NK-92 (cell line): ENCODE measurements around the gene PPP3CA.

Source experiments
- DNase-seq: peaks from one replicate; lab custom pipeline; 2025; ENCODE audit not compliant: unreplicated experiment; lab: John Stamatoyannopoulos, UW

The PPP3CA gene

GRCh38 chr4:100977746-100978397 is 369.5 kb downstream of the PPP3CA start:
- DNase-seq = no peak

- DNase-seq = no peak
Observed at GRCh38 chr4:100977274-100977673, 370.1 kb downstream of the PPP3CA start.
